ENCODE measurements around the gene HCFC2.
"Not testable (repeated sequence)": the region's sequence is repeated elsewhere in the genome, so short reads cannot be mapped to it uniquely, and the experiment has no call there.

HCFC2 gene

GRCh38 chr12:104064031-104064841 is at the start of gene HCFC2:
Gene HCFC2, plus strand, starts transcription at chr12:104064531. Its CDS starts 30 bp downstream, at chr12:104064561.
- peak; percentile 95 for DNase-seq

GRCh38 chr12:104021862-104022261 is 42.5 kb upstream of the HCFC2 start:
- DNase-seq: not testable (repeated sequence)

GRCh38 chr12:104022786-104023185 is 41.5 kb upstream of the HCFC2 start:
- no peak for DNase-seq

GRCh38 chr12:104023710-104024109 is 40.6 kb upstream of the HCFC2 start:
- no peak for DNase-seq

- no peak for DNase-seq
Measured at GRCh38 chr12:104024348-104024747, 40.0 kb upstream of the HCFC2 start.

GRCh38 chr12:104025771-104026170 is 38.6 kb upstream of the HCFC2 start:
- no peak for DNase-seq

GRCh38 chr12:104026841-104027599 is 37.3 kb upstream of the HCFC2 start:
- DNase-seq: no peak

- DNase-seq: not testable (repeated sequence)
Measured at GRCh38 chr12:104030596-104030995, 33.7 kb upstream of the HCFC2 start.

GRCh38 chr12:104036143-104036542 is 28.2 kb upstream of the HCFC2 start:
- DNase-seq: not testable (repeated sequence)

GRCh38 chr12:104039769-104040168 is 24.6 kb upstream of the HCFC2 start:
- not testable (repeated sequence) for DNase-seq

GRCh38 chr12:104042580-104042979 is 21.8 kb upstream of the HCFC2 start:
- DNase-seq: no peak

- no peak for DNase-seq
Measured at GRCh38 chr12:104044158-104044557, 20.2 kb upstream of the HCFC2 start.

- no peak for DNase-seq
Measured at GRCh38 chr12:104046306-104046705, 18.0 kb upstream of the HCFC2 start.

GRCh38 chr12:104048162-104048561 is 16.2 kb upstream of the HCFC2 start:
- DNase-seq: no peak

GRCh38 chr12:104048811-104049210 is 15.5 kb upstream of the HCFC2 start:
- DNase-seq: no peak

- no peak for DNase-seq
Measured at GRCh38 chr12:104049278-104049902, 14.9 kb upstream of the HCFC2 start.

- no peak for DNase-seq
Measured at GRCh38 chr12:104049903-104050356, 14.4 kb upstream of the HCFC2 start, which contains the start of gene GLT8D2. Gene GLT8D2, minus strand, starts transcription at chr12:104050187. Its CDS starts 30,539 bp downstream, at chr12:104019648.

- no peak for DNase-seq
Measured at GRCh38 chr12:104050436-104050835, 13.9 kb upstream of the HCFC2 start.

- DNase-seq: peak; percentile 12
Measured at GRCh38 chr12:104054681-104055346, 9.5 kb upstream of the HCFC2 start.

- peak; percentile 90 for DNase-seq
Measured at GRCh38 chr12:104055686-104056388, 8.5 kb upstream of the HCFC2 start.

GRCh38 chr12:104056419-104056972 is 7.8 kb upstream of the HCFC2 start:
- peak; percentile 62 for DNase-seq

- no peak for DNase-seq
Measured at GRCh38 chr12:104057771-104058197, 6.5 kb upstream of the HCFC2 start.

Measured in NCI-H774 (cell line).